Dedifferentiated amniotic fluid mesenchymal stem cell (primary cell): Measurements from ENCODE around the gene SPESP1.
"Not testable (repeated sequence)": the region's sequence is repeated elsewhere in the genome, so short reads cannot be mapped to it uniquely, and the experiment has no call there.

Experiments used
- DNase-seq: peaks from one replicate; pipeline ENCODE4 v3.0.0-alpha.2; 2016; ENCODE audit errors: extremely low spot score

Gene SPESP1

GRCh38 chr15:68963719-68964118 is 33.4 kb downstream of the SPESP1 start:
- DNase-seq, result not testable (repeated sequence)

DNA sequence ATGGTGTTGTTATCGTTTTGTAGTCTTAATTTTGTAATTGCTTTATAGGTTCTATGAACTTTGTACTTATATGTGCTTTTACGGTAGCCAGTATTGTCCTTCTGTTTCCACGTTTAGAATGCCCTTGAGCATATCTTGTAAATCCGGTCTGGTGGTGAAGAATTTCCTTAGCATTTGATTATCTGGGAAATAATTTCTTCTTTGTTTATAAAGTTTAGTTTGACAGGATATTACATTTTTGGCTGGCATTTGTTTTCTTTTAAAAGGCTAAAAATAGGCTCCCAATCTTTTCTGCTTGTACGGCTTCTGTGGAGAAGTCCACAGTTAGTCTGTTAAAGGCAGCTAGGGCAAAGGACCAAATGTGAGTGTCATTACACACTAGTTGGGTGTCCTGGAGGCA is 36.7 kb downstream of the SPESP1 start:
- DNase-seq, result no peak

- DNase-seq, result no peak
Measured at GRCh38 chr15:68967948-68968347, 37.6 kb downstream of the SPESP1 start.

DNA sequence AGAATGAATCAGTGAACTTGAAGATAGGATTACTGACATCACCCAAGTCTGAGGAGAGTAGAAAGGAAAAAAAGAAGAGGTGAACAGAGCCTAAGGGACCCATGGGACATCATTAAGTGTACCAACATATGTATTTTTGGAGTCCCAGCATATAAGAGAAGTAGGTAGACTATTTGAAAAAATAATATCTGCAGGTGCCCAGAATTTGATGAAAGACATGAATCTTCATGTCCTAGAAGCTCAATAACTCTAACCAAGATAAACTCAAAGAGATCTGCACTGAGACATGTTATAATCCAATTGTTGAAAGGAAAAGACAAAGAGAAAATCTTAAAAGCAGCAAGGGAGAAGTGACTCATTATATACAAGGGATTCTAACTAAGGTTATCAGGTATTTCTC is 39.0 kb downstream of the SPESP1 start:
- no peak for DNase-seq

DNA sequence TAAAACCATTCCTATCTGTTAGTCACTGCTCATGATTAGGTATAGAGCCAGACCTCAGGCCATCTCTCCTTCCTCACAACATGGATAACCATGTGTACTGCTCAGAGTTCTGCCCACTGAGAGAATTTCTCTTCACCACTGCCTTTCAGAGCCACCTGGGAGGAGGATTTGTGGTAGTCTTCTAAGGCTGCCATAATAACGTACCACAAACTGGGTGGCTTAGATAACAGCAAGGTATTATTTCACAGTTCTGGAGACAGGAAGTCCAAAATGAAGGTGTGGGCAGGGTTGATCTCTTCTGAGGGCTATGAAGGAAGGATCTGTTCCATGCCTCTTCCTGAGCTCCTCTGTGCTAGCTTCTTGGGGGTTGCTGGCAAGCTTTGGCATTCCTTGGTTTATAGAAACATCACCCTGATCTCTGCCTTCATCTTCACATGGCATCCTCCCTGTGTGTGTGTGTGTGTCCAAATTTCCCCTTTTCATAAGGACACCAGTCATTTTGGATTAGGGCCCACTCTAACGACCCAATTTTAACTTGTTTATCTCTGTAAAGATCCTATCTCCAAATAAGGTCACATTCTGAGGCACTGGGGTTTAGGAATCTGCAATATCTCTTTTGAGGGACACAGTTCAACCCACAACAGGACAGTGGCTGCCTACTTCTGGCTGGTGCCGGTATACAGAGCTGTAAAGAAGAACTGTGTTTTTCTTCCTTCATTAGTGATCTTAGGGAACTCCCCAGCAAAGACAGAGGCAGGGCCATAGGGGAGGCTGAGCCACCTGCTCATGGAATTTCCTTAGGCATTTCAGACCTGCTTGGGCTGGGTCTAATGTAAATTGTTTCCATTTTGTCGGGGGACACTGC is 42.1 kb downstream of the SPESP1 start:
- DNase-seq, result no peak

- DNase-seq, result not testable (repeated sequence)
Measured at GRCh38 chr15:68975651-68976160, 45.4 kb downstream of the SPESP1 start.

DNA sequence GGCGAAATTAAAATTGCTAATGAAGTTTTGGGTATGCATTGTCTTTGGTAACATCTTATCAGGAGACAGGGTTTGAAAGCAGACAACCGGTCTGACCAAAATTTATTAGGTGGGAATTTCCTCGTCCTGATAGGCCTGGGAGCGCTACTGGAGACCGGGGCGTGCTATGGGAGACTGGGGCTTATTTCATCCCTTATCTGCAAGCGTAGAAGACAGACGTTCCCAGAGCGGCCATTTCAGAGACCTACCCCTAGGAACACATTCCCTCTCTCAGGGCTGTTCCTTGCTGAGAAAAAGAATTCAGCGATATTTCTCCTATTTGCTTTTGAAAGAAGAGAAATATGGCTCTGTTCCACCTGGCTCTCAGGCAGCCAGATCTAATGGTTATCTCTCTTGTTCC is 47.1 kb downstream of the SPESP1 start:
- not testable (repeated sequence) for DNase-seq

DNA sequence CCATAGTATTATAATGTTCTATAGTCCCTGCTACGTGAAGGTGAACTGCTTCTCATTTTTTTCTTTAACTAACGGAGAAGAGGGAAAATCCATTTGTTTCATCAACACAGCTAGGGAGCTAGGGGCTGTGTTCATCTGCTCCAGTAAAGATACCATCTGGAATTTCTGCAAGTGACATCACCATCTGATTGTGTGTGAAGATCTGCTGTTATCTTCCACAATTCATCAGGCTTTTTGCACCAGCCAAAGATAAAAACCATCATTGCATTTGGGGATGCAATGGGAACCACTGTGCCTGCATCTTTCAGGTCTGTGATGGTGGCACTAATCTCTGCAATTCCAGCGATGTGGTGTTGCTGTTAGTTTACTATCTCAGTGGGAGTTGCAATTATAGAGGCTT is 48.7 kb downstream of the SPESP1 start:
- no peak for DNase-seq

GRCh38 chr15:68979816-68980215 is 49.5 kb downstream of the SPESP1 start:
- DNase-seq, result no peak

- DNase-seq, result no peak
Measured at GRCh38 chr15:68980786-68981185, 50.5 kb downstream of the SPESP1 start.

GRCh38 chr15:68981941-68982340 is 51.6 kb downstream of the SPESP1 start:
- no peak for DNase-seq

- no peak for DNase-seq
Measured at GRCh38 chr15:68982976-68983563, 52.7 kb downstream of the SPESP1 start.

GRCh38 chr15:68983961-68984481 is 53.7 kb downstream of the SPESP1 start:
- DNase-seq, result no peak

DNA sequence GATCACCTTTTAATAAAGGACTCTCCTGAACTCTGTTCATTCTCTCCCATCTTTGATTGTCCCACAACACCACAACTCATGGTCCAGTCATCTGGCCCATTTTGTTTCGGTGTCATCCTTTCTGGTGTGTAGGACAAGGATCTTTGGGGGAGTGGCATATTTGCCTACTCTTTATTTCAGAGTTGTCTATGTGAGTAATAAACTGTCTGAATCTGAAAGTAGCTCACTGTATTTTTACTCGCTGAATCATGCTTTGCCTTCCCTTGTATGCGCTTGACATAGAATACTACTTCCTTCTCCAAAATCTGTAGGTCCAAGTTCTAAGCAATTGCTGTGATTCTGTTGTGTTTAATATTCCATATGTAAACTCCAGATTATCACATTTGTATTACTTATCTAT is 54.3 kb downstream of the SPESP1 start:
- no peak for DNase-seq

- no peak for DNase-seq
Measured at GRCh38 chr15:68985361-68985891, 55.1 kb downstream of the SPESP1 start.

DNA sequence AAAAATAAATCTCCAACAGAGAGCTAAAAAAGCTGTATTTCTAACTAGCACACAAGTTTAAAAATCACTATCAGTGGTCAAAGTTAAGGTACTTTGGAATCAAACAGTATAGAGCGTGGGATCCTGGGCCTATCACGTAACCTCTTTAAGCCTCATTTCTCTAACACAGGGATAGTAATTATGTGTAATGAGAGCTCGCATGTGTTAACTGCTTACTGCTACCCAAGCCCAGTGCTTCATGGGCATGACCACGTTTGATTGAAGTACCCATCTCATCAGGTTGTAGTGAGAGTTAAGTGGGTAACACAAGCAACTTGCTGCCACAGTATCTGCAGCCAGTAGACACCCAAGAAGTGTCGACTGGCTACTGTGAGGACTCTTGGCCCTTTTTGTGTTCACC is 56.0 kb downstream of the SPESP1 start:
- no peak for DNase-seq

GRCh38 chr15:68987120-68987519 is 56.8 kb downstream of the SPESP1 start:
- DNase-seq, result no peak

DNA sequence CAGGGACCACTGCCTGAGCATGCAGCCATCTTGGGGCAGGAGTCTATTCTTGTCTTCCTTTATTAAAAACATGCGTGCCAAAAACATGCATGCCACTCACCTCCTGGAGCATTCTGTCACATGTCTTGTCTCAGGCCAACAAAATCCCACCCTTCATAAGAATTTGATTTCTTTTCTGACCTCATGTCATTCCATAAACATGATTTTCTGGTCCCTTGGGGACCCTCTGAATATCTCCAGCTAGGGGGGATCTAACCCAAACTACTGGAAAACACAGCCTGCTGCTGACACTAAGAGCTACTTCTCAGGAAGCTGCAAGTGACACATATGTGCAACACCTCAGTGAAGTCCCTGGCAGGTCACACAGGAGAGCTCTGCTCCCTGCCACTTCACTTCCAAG is 57.4 kb downstream of the SPESP1 start:
- DNase-seq, result no peak

- no peak for DNase-seq
Measured at GRCh38 chr15:68989541-68990230, 59.4 kb downstream of the SPESP1 start.

- no peak for DNase-seq
Measured at GRCh38 chr15:68990231-68990991, 60.1 kb downstream of the SPESP1 start.

DNA sequence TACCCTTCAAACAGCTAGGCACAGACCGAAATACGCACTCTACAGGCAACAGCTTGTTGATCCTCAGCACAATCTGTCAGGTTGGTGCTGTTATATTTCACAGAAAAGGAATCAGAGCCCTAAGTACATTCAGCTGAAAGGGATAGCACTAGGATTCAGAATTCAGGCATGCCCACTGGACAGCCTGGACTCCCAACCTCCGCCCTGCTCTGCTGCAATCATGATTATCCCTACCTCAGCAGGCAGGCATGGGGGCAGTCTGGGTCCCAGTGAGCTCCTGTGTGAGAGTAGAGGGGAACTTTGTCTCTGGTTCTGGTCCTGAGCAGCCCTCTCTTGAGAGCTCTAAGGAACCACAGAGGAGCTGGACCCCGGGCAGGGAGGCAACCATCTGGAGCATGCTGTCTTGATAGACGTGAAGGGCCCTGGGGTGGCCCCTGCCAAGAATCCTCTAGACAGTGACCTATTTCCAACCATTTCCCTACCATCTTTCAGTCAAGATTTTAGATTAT is 60.7 kb downstream of the SPESP1 start:
- no peak for DNase-seq
